ENCODE data around the gene ALPK3. TPM values are rescaled to one million over a fixed set of nuclear protein-coding genes. Genes with fewer than 3 reads are reported as not detected.

Gene ALPK3
- total RNA-seq, 1 experiment from 2014 or later: 2.0 TPM

DNA sequence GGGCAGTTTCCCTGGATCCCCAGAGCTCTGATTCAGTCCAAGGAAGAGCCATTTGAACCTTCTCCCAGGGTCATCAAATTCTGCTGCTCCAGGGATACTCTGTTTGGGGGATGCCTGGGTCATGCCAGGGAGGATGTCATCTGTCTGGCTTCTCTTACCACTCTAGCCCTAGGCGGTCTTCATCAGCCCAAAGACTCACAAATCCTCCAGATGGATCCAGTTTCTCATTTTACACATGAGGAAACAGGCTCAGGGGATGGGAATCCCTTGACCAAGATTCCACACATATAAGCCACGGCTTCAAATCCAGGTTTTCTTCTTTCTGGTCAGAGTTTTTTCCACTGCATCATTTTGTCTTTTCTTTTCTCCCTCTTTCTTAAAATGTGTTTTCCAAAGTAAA is 104.0 kb downstream of the ALPK3 start:
- Histone ChIP-seq H3K79me2 (ENCODE audit: insufficient read depth, low read length) (no peaks in the 10 kb centered on the region), H3K4me2 (ENCODE audit: low read length) (no peak overlapping the region), H3K9me2 (ENCODE audit: insufficient read depth) (no peaks in the 10 kb centered on the region), H3K9me3 (ENCODE audit: control insufficient read depth in 1 of 2, insufficient read depth in 1 of 2, low read depth in 1 of 2, low read length in 2 of 2) (no peaks in the 10 kb centered on the region), H2AFZ (ENCODE audit: low read depth, low read length, poor library complexity, severe bottlenecking) (no peak overlapping the region), H3K27me3 (ENCODE audit: insufficient read depth, low read length) (no peaks in the 10 kb centered on the region), H4K20me1 (ENCODE audit: insufficient read depth) (no peaks in the 10 kb centered on the region), H3K9ac (ENCODE audit: low read length) (no peak overlapping the region), H3K4me3 (replicated peaks in 1 of 2; ENCODE audit: low read depth in 1 of 2, low read length in 2 of 2) (no peak overlapping the region), H3K27ac (ENCODE audit: low read depth, low read length) (no peak overlapping the region), H3K4me1 (ENCODE audit: control insufficient read depth in 1 of 2, insufficient read depth in 2 of 2, low read length in 2 of 2) (peaks cover 0 to 3% of the 10 kb centered on the region in 2 experiments; a peak in 2 of 4 replicates), H3K36me3 (ENCODE audit: control insufficient read depth in 1 of 2, insufficient read depth in 2 of 2, low read length in 2 of 2) (no peaks in the 10 kb centered on the region)
- ATAC-seq (no peak), DNase-seq (ENCODE audit: low read depth, low spot score) (no peak)
- ChIA-PET CTCF (no interaction called here), RAD21 (ENCODE audit: low non-redundant PET in 1 of 2, low total read pairs in 2 of 2, uncharacterized antibody in 2 of 2, unreplicated experiment in 2 of 2) (no interaction called here), POLR2A (no interaction called here)
- intact Hi-C loops (cut with micrococcal nuclease): no loop called here
- no peak for TF ChIP-seq EZH2phosphoT487 (IDR thresholded peaks at IDR 0.05; ENCODE audit: borderline replicate concordance)
- TF ChIP-seq POLR2A (IDR thresholded peaks at IDR 0.05; ENCODE audit: borderline replicate concordance, extremely low read depth, insufficient read depth, insufficient read length): no peak
- no peak for TF ChIP-seq ZFX (IDR thresholded peaks at IDR 0.05)
- no peak for TF ChIP-seq YY1 (IDR thresholded peaks at IDR 0.05; ENCODE audit: extremely low read depth, insufficient replicate concordance, low read depth, low read length)
- no peak for TF ChIP-seq SRF (IDR thresholded peaks at IDR 0.05; ENCODE audit: low read depth)
- TF ChIP-seq POLR2AphosphoS5 (IDR thresholded peaks at IDR 0.05; ENCODE audit: low read depth, low read length): no peak
- TF ChIP-seq, protein P1, sequence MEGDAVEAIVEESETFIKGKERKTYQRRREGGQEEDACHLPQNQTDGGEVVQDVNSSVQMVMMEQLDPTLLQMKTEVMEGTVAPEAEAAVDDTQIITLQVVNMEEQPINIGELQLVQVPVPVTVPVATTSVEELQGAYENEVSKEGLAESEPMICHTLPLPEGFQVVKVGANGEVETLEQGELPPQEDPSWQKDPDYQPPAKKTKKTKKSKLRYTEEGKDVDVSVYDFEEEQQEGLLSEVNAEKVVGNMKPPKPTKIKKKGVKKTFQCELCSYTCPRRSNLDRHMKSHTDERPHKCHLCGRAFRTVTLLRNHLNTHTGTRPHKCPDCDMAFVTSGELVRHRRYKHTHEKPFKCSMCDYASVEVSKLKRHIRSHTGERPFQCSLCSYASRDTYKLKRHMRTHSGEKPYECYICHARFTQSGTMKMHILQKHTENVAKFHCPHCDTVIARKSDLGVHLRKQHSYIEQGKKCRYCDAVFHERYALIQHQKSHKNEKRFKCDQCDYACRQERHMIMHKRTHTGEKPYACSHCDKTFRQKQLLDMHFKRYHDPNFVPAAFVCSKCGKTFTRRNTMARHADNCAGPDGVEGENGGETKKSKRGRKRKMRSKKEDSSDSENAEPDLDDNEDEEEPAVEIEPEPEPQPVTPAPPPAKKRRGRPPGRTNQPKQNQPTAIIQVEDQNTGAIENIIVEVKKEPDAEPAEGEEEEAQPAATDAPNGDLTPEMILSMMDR (IDR thresholded peaks at IDR 0.05 in 2 of 3, conservative IDR thresholded peaks at IDR 0.05 in 1 of 3; ENCODE audit: borderline replicate concordance in 1 of 3, insufficient read depth in 1 of 3, low read depth in 2 of 3, low read length in 2 of 3): no peak
- no peak for TF ChIP-seq EGR1 (IDR thresholded peaks at IDR 0.05; ENCODE audit: low read depth)
- no TSS peak for BruUV-seq (replicated peaks)

DNA sequence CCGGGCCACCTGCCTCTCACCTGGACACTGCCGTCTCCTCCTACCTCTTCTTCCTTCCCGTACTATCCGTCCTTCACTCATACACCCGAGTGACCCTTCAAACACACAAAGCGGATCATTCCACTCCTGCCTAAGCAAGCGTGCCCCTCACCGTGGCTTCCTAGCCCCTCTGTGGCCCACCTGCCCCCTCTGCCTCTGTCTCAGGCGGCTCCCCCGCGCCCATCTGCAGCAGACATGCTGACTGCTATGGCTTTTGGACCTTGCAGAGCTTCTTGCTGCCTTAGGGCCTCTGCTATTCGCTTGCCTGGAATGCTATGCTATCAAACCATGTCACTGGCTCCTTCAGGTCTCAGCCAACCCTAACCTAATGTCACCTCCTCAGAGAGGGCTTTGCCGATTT is 105.4 kb downstream of the ALPK3 start:
- RAD21 ChIA-PET (ENCODE audit: low non-redundant PET in 1 of 2, low total read pairs in 2 of 2, uncharacterized antibody in 2 of 2, unreplicated experiment in 2 of 2): no interaction called here
- CTCF ChIA-PET: no interaction called here

More for the DNA sequence above, 105.4 kb downstream of the ALPK3 start:
- H3K9me3 ChIP-seq (ENCODE audit: control insufficient read depth in 1 of 2, insufficient read depth in 1 of 2, low read depth in 1 of 2, low read length in 2 of 2): no peaks in the 10 kb centered on the region
- POLR2A ChIA-PET: no interaction called here
- no peaks in the 10 kb centered on the region for H3K27me3 ChIP-seq (ENCODE audit: insufficient read depth, low read length)
- peaks cover 3% of the 10 kb centered on the region in 2 experiments; a peak in 3 of 4 replicates for H3K4me1 ChIP-seq (ENCODE audit: control insufficient read depth in 1 of 2, insufficient read depth in 2 of 2, low read length in 2 of 2)
- no peak overlapping the region for H3K9ac ChIP-seq (ENCODE audit: low read length)
- DNase-seq (ENCODE audit: low read depth, low spot score) (no peak), ATAC-seq (no peak)
- TF ChIP-seq EZH2 (IDR thresholded peaks at IDR 0.05) (no peak), SIN3A (IDR thresholded peaks at IDR 0.05; ENCODE audit: low read depth) (no peak)
- TF ChIP-seq, protein P1 (IDR thresholded peaks at IDR 0.05 in 2 of 3, conservative IDR thresholded peaks at IDR 0.05 in 1 of 3; ENCODE audit: borderline replicate concordance in 1 of 3, insufficient read depth in 1 of 3, low read depth in 2 of 3, low read length in 2 of 3): no peak
- no peaks in the 10 kb centered on the region for H3K9me2 ChIP-seq (ENCODE audit: insufficient read depth)
- no peaks in the 10 kb centered on the region for H3K36me3 ChIP-seq (ENCODE audit: control insufficient read depth in 1 of 2, insufficient read depth in 2 of 2, low read length in 2 of 2)
- H2AFZ ChIP-seq (ENCODE audit: low read depth, low read length, poor library complexity, severe bottlenecking): no peak overlapping the region
- H4K20me1 ChIP-seq (ENCODE audit: insufficient read depth): no peaks in the 10 kb centered on the region
- no TSS peak for BruUV-seq (replicated peaks)
- no peak overlapping the region for H3K4me2 ChIP-seq (ENCODE audit: low read length)
- no peak overlapping the region for H3K4me3 ChIP-seq (replicated peaks in 1 of 2; ENCODE audit: low read depth in 1 of 2, low read length in 2 of 2)
- H3K79me2 ChIP-seq (ENCODE audit: insufficient read depth, low read length): no peaks in the 10 kb centered on the region
- no peak overlapping the region for H3K27ac ChIP-seq (ENCODE audit: low read depth, low read length)
- intact Hi-C loops (cut with micrococcal nuclease): no loop called here
